CD8-positive, alpha-beta memory T cell (primary cell): ENCODE results near the gene LRRC28. TPM values are rescaled to one million over a fixed set of nuclear protein-coding genes. Genes with fewer than 3 reads are reported as not detected.
A peak's percentile ranks its signal among the peaks of the same experiment; 100 is the strongest.

Source experiments
- CTCF ChIA-PET: fragments of 350-600 bp; sonication (Branson Sonifier 250); formaldehyde crosslinking; loops from one replicate; lab custom pipeline; 2021; ENCODE audit warnings: antibody characterized with exemption; lab: Charles Lee
- POLR2A ChIA-PET: fragments of 350-600 bp; sonication (Branson Sonifier 250); formaldehyde crosslinking; loops from one replicate; lab custom pipeline; 2021; ENCODE audit warnings: antibody characterized with exemption; lab: Charles Lee
- DNase-seq, 5 donors: peaks; one replicate each; pipeline versions ENCODE4 v3.0.0 to v3.0.0-alpha.2; 2020 to 2022; ENCODE audit warnings: mixed read lengths in 1 of 5
- H3K27ac ChIP-seq: one replicate; pipeline ENCODE4 v1.7.0; 2013; ENCODE audit warnings: low read depth, mild to moderate bottlenecking, low read length, moderate library complexity
- H3K27me3 ChIP-seq: 2 replicates; pipeline ENCODE4 v1.7.0; 2013; ENCODE audit warnings: low read length, mild to moderate bottlenecking; ENCODE audit not compliant: insufficient read depth, poor library complexity, severe bottlenecking
- H3K36me3 ChIP-seq: 2 replicates; pipeline ENCODE4 v1.7.0; 2013; ENCODE audit warnings: mild to moderate bottlenecking, low read length, moderate library complexity; ENCODE audit not compliant: insufficient read depth
- H3K4me1 ChIP-seq: 2 replicates; pipeline ENCODE4 v1.7.0; 2013; ENCODE audit warnings: mild to moderate bottlenecking, low read length, moderate library complexity; ENCODE audit not compliant: insufficient read depth
- H3K4me3 ChIP-seq: 2 replicates; pipeline ENCODE4 v1.7.0; 2013; ENCODE audit warnings: mild to moderate bottlenecking, low read length
- H3K9me3 ChIP-seq: 2 replicates; pipeline ENCODE4 v1.7.0; 2013; ENCODE audit warnings: mild to moderate bottlenecking, low read length
- H3K27ac Mint-ChIP-seq, 8 donors: one replicate each; pipeline ENCODE4 v1.8.0; 2020 to 2021; ENCODE audit warnings: mixed read lengths in 8 of 8, mild to moderate bottlenecking in 6 of 8, inconsistent platforms in 3 of 8, moderate library complexity in 3 of 8
- H3K27me3 Mint-ChIP-seq, 2 donors: one replicate each; pipeline ENCODE4 v1.8.0; 2020 to 2021; ENCODE audit warnings: mixed read lengths in 2 of 2, mild to moderate bottlenecking in 1 of 2, moderate library complexity in 1 of 2
- H3K36me3 Mint-ChIP-seq, 3 donors: one replicate each; pipeline ENCODE4 v1.8.0; 2020 to 2021; ENCODE audit warnings: mixed read lengths in 3 of 3, inconsistent platforms in 1 of 3, mild to moderate bottlenecking in 1 of 3
- H3K4me1 Mint-ChIP-seq, 3 donors: one replicate each; pipeline ENCODE4 v1.8.0; 2020 to 2021; ENCODE audit warnings: mixed read lengths in 3 of 3, inconsistent platforms in 1 of 3, mild to moderate bottlenecking in 1 of 3
- H3K4me3 Mint-ChIP-seq, 7 donors: one replicate each; pipeline ENCODE4 v1.8.0; 2020 to 2021; ENCODE audit warnings: mixed read lengths in 7 of 7, mild to moderate bottlenecking in 6 of 7, moderate library complexity in 4 of 7, inconsistent platforms in 2 of 7
- H3K9me3 Mint-ChIP-seq, 5 donors: one replicate each; pipeline ENCODE4 v1.8.0; 2020 to 2022; ENCODE audit warnings: mixed read lengths in 5 of 5, mild to moderate bottlenecking in 3 of 5, moderate library complexity in 2 of 5, inconsistent platforms in 1 of 5
- polyA plus RNA-seq: library from polyadenylated mRNA; unstranded; fragments of 300-500 nt; fragmentation: Illumina TruSeq; gene quantifications from one replicate; pipeline ENCODE4 v1.2.3, GENCODE V29; 2021
- total RNA-seq, 2 experiments: library from RNA; stranded (reverse); gene quantifications; one replicate each; pipeline ENCODE4 v1.2.3, GENCODE V29; 2021

LRRC28 gene
- total and polyA plus RNA-seq, 3 experiments from 2014 or later, result 18.0 to 28.4 (median 19.4) TPM

GRCh38 chr15:99310745-99311144, 59.5 kb downstream of the LRRC28 start:
- Histone ChIP-seq H3K9me3 (no peaks in the 10 kb centered on the region), H3K36me3 (no peaks in the 10 kb centered on the region), H3K4me1 (no peaks in the 10 kb centered on the region), H3K27me3 (no peaks in the 10 kb centered on the region), H3K27ac (no peak overlapping the region), H3K4me3 (no peak overlapping the region)
- Mint-ChIP-seq H3K27me3 (no peaks in the 10 kb centered on the region), H3K4me3 (no peak overlapping the region), H3K9me3 (peaks cover 4 to 13% (median 5%) of the 10 kb centered on the region in 5 donors), H3K4me1 (no peaks in the 10 kb centered on the region), H3K36me3 (peaks cover 9 to 21% (median 14%) of the 10 kb centered on the region in 3 donors), H3K27ac (no peak overlapping the region)
- no peak for DNase-seq
- ChIA-PET CTCF (no interaction called here), POLR2A (no interaction called here)

GRCh38 chr15:99312228-99312627, 60.9 kb downstream of the LRRC28 start:
- H3K27me3 Mint-ChIP-seq, result no peaks in the 10 kb centered on the region
- Histone ChIP-seq H3K4me1 (no peaks in the 10 kb centered on the region), H3K27ac (no peak overlapping the region), H3K27me3 (no peaks in the 10 kb centered on the region), H3K9me3 (no peaks in the 10 kb centered on the region), H3K4me3 (no peak overlapping the region), H3K36me3 (no peaks in the 10 kb centered on the region)
- ChIA-PET POLR2A (interaction anchor here (0.6 kb wide), 1 partner anchor 357 kb away, joined by 3 read pairs; no protein-coding TSS in a partner anchor), CTCF (no interaction called here)
- H3K27ac Mint-ChIP-seq, result no peak overlapping the region
- peaks cover 4 to 13% (median 5%) of the 10 kb centered on the region in 5 donors for H3K9me3 Mint-ChIP-seq
- H3K36me3 Mint-ChIP-seq, result peaks cover 9 to 21% (median 14%) of the 10 kb centered on the region in 3 donors
- no peak overlapping the region for H3K4me3 Mint-ChIP-seq
- no peaks in the 10 kb centered on the region for H3K4me1 Mint-ChIP-seq
- no peak for DNase-seq

DNA sequence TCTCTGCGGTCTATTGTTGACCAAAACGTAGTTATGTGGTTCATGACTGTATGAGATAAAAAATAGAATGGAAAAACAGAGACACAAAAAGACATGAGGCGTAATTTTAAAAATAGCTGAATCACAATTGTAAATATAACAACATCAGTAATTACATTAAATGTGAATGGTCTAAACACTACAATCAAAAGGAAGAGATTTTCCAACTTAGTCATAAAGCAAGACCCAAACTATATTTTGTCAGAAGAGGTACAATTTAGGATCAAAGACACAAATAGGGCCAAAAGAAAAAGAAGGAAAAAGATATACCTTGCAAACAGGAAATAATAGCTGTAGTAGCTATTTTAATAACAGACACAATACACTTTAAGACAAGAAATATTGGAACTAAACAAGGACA, 61.5 kb downstream of the LRRC28 start:
- Mint-ChIP-seq H3K4me1 (no peaks in the 10 kb centered on the region), H3K4me3 (no peak overlapping the region), H3K9me3 (peaks cover 4 to 13% (median 5%) of the 10 kb centered on the region in 5 donors), H3K27ac (no peak overlapping the region), H3K27me3 (no peaks in the 10 kb centered on the region), H3K36me3 (peaks cover 6 to 17% (median 14%) of the 10 kb centered on the region in 3 donors)
- CTCF ChIA-PET, result no interaction called here
- POLR2A ChIA-PET, result interaction anchor here (0.6 kb wide), 1 partner anchor 357 kb away, joined by 3 read pairs; no protein-coding TSS in a partner anchor
- Histone ChIP-seq H3K27ac (no peak overlapping the region), H3K36me3 (no peaks in the 10 kb centered on the region), H3K9me3 (no peaks in the 10 kb centered on the region), H3K4me3 (no peak overlapping the region), H3K27me3 (no peaks in the 10 kb centered on the region), H3K4me1 (no peaks in the 10 kb centered on the region)
- no peak for DNase-seq

DNA sequence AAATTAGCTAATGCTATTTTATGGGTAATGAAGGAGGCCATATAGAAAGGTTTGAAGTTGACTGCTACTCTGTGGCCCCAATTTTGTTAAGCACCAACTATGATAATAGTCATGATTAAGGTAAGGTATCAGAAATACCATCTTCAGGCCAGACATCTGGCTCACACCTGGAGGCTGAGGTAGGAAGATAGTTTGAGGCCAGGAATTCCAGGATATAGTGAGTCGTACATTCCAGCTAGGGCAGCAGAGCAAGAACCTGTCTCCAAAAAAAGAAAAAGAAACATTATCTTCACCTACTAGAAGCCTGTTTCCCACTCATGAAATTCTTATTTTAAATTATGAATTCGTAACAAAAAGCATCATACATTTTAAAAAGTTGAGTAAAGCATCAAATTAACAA, 64.4 kb downstream of the LRRC28 start:
- H3K4me3 Mint-ChIP-seq, result no peak overlapping the region
- peaks cover 4 to 14% (median 14%) of the 10 kb centered on the region in 3 donors for H3K36me3 Mint-ChIP-seq
- H3K4me1 ChIP-seq, result no peaks in the 10 kb centered on the region
- CTCF ChIA-PET, result interaction anchor here (1.0 kb wide), 1 partner anchor 8 kb away, joined by 3 read pairs; no protein-coding TSS in a partner anchor
- no peak overlapping the region for H3K4me3 ChIP-seq
- POLR2A ChIA-PET, result no interaction called here
- no peaks in the 10 kb centered on the region for H3K36me3 ChIP-seq
- H3K27ac ChIP-seq, result no peak overlapping the region
- H3K27me3 Mint-ChIP-seq, result no peaks in the 10 kb centered on the region
- H3K4me1 Mint-ChIP-seq, result no peaks in the 10 kb centered on the region
- no peaks in the 10 kb centered on the region for H3K9me3 ChIP-seq
- no peaks in the 10 kb centered on the region for H3K27me3 ChIP-seq
- H3K9me3 Mint-ChIP-seq, result peaks cover 4 to 13% (median 5%) of the 10 kb centered on the region in 5 donors
- DNase-seq, result no peak
- H3K27ac Mint-ChIP-seq, result no peak overlapping the region

DNA sequence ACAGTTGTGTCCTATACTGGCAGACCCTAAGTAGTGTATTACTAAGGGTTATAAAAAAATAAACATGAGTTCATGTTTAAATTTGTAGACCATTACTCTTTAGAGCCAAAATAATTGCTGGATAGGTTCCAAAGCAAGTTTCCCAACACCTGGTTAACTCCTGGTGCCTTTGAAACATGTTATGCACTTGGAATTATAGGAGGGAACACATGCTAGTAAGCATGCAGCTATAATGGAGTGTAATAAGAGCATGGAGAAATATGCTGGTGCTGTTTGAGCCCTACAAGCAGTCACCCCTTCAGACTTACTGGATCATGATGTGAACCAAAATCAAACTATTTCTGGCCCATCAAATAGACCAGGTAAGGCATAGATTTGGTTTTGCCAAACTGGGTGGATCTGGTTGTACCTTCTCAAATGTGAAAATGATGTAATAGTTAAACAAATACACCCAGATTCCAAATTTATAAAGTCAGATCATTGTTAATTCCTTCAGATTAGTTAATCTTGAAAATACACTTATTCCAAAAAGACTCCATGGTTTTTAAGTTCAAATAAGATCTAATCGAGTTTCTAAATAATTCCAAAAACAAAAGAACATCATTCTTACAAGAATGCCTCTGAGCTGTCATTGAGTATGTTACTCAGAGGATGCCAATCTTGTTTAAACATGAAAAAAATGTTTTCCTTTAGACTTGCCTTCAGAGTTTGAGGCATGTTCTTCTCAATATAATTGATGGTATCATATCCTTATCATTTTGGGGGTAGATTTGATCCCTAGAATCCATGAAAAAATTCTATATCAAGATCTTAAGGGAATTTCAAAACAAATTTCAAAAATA, 69.3 kb downstream of the LRRC28 start:
- no peaks in the 10 kb centered on the region for H3K36me3 ChIP-seq
- no peaks in the 10 kb centered on the region for H3K27me3 ChIP-seq
- Mint-ChIP-seq H3K27ac (no peak overlapping the region), H3K4me3 (no peak overlapping the region), H3K27me3 (no peaks in the 10 kb centered on the region), H3K36me3 (peaks cover 0 to 2% (median under 1%) of the 10 kb centered on the region in 3 donors), H3K4me1 (peaks cover 9% of the 10 kb centered on the region in 3 donors), H3K9me3 (no peaks in the 10 kb centered on the region)
- H3K4me3 ChIP-seq, result no peak overlapping the region
- no peak overlapping the region for H3K27ac ChIP-seq
- ChIA-PET POLR2A (no interaction called here), CTCF (no interaction called here)
- no peak for DNase-seq
- H3K9me3 ChIP-seq, result no peaks in the 10 kb centered on the region
- no peaks in the 10 kb centered on the region for H3K4me1 ChIP-seq

DNA sequence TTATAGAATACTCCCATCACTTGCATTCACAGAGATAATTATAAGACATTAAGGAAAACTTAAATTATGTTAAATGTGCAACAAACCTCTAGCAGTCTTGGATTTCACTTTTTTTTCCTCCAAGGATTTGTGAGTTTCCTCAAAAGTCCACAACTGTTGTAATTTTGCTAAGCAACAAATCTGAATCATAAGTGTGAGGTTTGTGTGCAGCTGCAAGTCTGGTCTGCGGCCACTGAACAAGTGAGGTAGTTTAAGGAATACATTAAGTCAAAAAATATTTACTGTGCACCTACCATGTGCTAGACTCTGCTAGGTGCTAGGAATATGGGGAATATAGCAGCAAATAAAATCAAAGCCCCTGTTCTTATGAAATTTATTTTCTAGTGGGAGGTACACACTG, 70.2 kb downstream of the LRRC28 start:
- H3K27me3 ChIP-seq, result no peaks in the 10 kb centered on the region
- H3K27me3 Mint-ChIP-seq, result no peaks in the 10 kb centered on the region
- ChIA-PET POLR2A (no interaction called here), CTCF (no interaction called here)
- H3K27ac Mint-ChIP-seq, result no peak overlapping the region
- no peak overlapping the region for H3K4me3 Mint-ChIP-seq
- H3K9me3 Mint-ChIP-seq, result no peaks in the 10 kb centered on the region
- peaks cover 9% of the 10 kb centered on the region in 3 donors for H3K4me1 Mint-ChIP-seq
- H3K36me3 Mint-ChIP-seq, result peaks cover 0 to 1% (median 0%) of the 10 kb centered on the region in 3 donors
- H3K27ac ChIP-seq, result no peak overlapping the region
- DNase-seq, result no peak
- H3K9me3 ChIP-seq, result no peaks in the 10 kb centered on the region
- no peaks in the 10 kb centered on the region for H3K4me1 ChIP-seq
- H3K4me3 ChIP-seq, result no peak overlapping the region
- no peaks in the 10 kb centered on the region for H3K36me3 ChIP-seq

- Histone ChIP-seq H3K4me1 (no peaks in the 10 kb centered on the region), H3K4me3 (no peak overlapping the region), H3K27me3 (no peaks in the 10 kb centered on the region), H3K9me3 (no peaks in the 10 kb centered on the region), H3K27ac (no peak overlapping the region), H3K36me3 (no peaks in the 10 kb centered on the region)
- ChIA-PET POLR2A (no interaction called here), CTCF (no interaction called here)
- Mint-ChIP-seq H3K27ac (peak overlapping the region in 1 of 8 donors; percentile 32), H3K4me1 (peaks cover 9% of the 10 kb centered on the region in 3 donors), H3K9me3 (no peaks in the 10 kb centered on the region), H3K27me3 (no peaks in the 10 kb centered on the region), H3K36me3 (peaks cover 0 to 1% (median 0%) of the 10 kb centered on the region in 3 donors), H3K4me3 (no peak overlapping the region)
- no peak for DNase-seq
Observed at GRCh38 chr15:99322643-99323405, 71.5 kb downstream of the LRRC28 start.
